ENCODE measurements around the gene KRTAP5-5. TPM values are rescaled to one million over a fixed set of nuclear protein-coding genes. Genes with fewer than 3 reads are reported as not detected.

Gene KRTAP5-5
- total and polyA plus RNA-seq, 4 donors = not detected

DNA sequence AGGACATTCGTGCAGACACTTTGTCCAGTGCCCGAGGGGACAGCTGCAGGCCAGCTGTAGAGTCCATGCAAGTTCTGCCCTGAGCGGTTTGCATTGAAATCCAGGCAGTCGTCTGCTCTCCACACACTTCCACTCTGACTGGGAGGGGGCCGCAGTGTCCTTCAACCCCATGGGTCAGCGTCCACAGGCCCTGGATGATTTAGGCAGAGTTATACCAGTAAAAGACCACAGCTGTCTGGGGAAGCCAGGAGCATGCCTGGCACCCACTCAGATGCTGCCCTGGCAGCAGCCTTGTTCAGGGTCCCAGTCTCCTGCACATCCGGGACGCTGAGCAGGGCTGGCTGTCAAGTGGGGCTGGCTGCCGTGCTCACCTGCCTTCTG lies 26.5 kb downstream of the KRTAP5-5 start:
- WGBS = 85% methylated on average over 9 of the region's 9 CpGs

More for the DNA sequence above, 26.5 kb downstream of the KRTAP5-5 start:
- Histone ChIP-seq H3K27me3 (ENCODE audit: control insufficient read depth in 4 of 4, insufficient read depth in 4 of 4, low read length in 3 of 4) (no peaks in the 10 kb centered on the region), H3K4me3 (ENCODE audit: low read depth in 1 of 3, low read length in 3 of 3) (no peak overlapping the region), H3K4me1 (ENCODE audit: control insufficient read depth in 4 of 4, insufficient read depth in 4 of 4, low read length in 3 of 4) (peaks cover 26 to 51% (median 45%) of the 10 kb centered on the region in 4 donors), H3K9ac (ENCODE audit: low read depth in 1 of 2, low read length in 2 of 2) (no peak overlapping the region), H3K36me3 (ENCODE audit: control insufficient read depth in 4 of 4, insufficient read depth in 3 of 4, low read depth in 1 of 4, low read length in 3 of 4) (no peaks in the 10 kb centered on the region), H3K27ac (ENCODE audit: low read depth in 1 of 2, low read length in 2 of 2) (peak overlapping the region; percentile 76 to 89), H3K9me3 (ENCODE audit: control insufficient read depth in 4 of 4, low read length in 3 of 4) (no peaks in the 10 kb centered on the region)
- no peak for DNase-seq (ENCODE audit: low spot score)
- no peak for TF ChIP-seq RXRA (IDR thresholded peaks at IDR 0.05)
- no peak for TF ChIP-seq HNF4G (IDR thresholded peaks at IDR 0.05)
- TF ChIP-seq, protein P1, sequence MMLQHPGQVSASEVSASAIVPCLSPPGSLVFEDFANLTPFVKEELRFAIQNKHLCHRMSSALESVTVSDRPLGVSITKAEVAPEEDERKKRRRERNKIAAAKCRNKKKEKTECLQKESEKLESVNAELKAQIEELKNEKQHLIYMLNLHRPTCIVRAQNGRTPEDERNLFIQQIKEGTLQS (IDR thresholded peaks at IDR 0.05) = no peak
- TF ChIP-seq EGR1 (IDR thresholded peaks at IDR 0.05; ENCODE audit: low read depth in 2 of 2) = no peak
- TF ChIP-seq YY1 (IDR thresholded peaks at IDR 0.05) = no peak
- TF ChIP-seq HNF4A (conservative IDR thresholded peaks at IDR 0.05) = no peak
- TF ChIP-seq, protein P2, sequence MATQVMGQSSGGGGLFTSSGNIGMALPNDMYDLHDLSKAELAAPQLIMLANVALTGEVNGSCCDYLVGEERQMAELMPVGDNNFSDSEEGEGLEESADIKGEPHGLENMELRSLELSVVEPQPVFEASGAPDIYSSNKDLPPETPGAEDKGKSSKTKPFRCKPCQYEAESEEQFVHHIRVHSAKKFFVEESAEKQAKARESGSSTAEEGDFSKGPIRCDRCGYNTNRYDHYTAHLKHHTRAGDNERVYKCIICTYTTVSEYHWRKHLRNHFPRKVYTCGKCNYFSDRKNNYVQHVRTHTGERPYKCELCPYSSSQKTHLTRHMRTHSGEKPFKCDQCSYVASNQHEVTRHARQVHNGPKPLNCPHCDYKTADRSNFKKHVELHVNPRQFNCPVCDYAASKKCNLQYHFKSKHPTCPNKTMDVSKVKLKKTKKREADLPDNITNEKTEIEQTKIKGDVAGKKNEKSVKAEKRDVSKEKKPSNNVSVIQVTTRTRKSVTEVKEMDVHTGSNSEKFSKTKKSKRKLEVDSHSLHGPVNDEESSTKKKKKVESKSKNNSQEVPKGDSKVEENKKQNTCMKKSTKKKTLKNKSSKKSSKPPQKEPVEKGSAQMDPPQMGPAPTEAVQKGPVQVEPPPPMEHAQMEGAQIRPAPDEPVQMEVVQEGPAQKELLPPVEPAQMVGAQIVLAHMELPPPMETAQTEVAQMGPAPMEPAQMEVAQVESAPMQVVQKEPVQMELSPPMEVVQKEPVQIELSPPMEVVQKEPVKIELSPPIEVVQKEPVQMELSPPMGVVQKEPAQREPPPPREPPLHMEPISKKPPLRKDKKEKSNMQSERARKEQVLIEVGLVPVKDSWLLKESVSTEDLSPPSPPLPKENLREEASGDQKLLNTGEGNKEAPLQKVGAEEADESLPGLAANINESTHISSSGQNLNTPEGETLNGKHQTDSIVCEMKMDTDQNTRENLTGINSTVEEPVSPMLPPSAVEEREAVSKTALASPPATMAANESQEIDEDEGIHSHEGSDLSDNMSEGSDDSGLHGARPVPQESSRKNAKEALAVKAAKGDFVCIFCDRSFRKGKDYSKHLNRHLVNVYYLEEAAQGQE (IDR thresholded peaks at IDR 0.05) = no peak
- no peak for TF ChIP-seq FOXA2 (IDR thresholded peaks at IDR 0.05)
- TF ChIP-seq JUND (IDR thresholded peaks at IDR 0.05) = no peak
- TF ChIP-seq, protein P3, sequence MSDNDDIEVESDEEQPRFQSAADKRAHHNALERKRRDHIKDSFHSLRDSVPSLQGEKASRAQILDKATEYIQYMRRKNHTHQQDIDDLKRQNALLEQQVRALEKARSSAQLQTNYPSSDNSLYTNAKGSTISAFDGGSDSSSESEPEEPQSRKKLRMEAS (IDR thresholded peaks at IDR 0.05) = no peak
- TF ChIP-seq, protein P4, sequence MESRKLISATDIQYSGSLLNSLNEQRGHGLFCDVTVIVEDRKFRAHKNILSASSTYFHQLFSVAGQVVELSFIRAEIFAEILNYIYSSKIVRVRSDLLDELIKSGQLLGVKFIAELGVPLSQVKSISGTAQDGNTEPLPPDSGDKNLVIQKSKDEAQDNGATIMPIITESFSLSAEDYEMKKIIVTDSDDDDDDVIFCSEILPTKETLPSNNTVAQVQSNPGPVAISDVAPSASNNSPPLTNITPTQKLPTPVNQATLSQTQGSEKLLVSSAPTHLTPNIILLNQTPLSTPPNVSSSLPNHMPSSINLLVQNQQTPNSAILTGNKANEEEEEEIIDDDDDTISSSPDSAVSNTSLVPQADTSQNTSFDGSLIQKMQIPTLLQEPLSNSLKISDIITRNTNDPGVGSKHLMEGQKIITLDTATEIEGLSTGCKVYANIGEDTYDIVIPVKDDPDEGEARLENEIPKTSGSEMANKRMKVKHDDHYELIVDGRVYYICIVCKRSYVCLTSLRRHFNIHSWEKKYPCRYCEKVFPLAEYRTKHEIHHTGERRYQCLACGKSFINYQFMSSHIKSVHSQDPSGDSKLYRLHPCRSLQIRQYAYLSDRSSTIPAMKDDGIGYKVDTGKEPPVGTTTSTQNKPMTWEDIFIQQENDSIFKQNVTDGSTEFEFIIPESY (IDR thresholded peaks at IDR 0.05) = no peak
- no peak for TF ChIP-seq NR2F2 (IDR thresholded peaks at IDR 0.05)
- TF ChIP-seq, protein P5, sequence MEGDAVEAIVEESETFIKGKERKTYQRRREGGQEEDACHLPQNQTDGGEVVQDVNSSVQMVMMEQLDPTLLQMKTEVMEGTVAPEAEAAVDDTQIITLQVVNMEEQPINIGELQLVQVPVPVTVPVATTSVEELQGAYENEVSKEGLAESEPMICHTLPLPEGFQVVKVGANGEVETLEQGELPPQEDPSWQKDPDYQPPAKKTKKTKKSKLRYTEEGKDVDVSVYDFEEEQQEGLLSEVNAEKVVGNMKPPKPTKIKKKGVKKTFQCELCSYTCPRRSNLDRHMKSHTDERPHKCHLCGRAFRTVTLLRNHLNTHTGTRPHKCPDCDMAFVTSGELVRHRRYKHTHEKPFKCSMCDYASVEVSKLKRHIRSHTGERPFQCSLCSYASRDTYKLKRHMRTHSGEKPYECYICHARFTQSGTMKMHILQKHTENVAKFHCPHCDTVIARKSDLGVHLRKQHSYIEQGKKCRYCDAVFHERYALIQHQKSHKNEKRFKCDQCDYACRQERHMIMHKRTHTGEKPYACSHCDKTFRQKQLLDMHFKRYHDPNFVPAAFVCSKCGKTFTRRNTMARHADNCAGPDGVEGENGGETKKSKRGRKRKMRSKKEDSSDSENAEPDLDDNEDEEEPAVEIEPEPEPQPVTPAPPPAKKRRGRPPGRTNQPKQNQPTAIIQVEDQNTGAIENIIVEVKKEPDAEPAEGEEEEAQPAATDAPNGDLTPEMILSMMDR (IDR thresholded peaks at IDR 0.05; ENCODE audit: low read depth, low read length, missing input control) = no peak
- TF ChIP-seq SP1 (IDR thresholded peaks at IDR 0.05) = no peak
- TF ChIP-seq FOXA1 (IDR thresholded peaks at IDR 0.05) = no peak
- TF ChIP-seq TAF1 (conservative IDR thresholded peaks at IDR 0.05) = no peak
- no peak for TF ChIP-seq RAD21 (IDR thresholded peaks at IDR 0.05)
- no peak for TF ChIP-seq GABPA (IDR thresholded peaks at IDR 0.05 in 1 of 2, conservative IDR thresholded peaks at IDR 0.05 in 1 of 2)
